Activated gamma-delta T cell (primary cell): ENCODE data around the gene HS6ST3.
"Not testable (repeated sequence)": the region's sequence is repeated elsewhere in the genome, so short reads cannot be mapped to it uniquely, and the experiment has no call there.

Experiments used
- DNase-seq: peaks from one replicate; lab custom pipeline; 2025; lab: John Stamatoyannopoulos, UW

Gene HS6ST3

GRCh38 chr13:96730676-96731075 lies 640.8 kb downstream of the HS6ST3 start:
- DNase-seq: no peak

- no peak for DNase-seq
Observed at GRCh38 chr13:96734499-96734898, 644.6 kb downstream of the HS6ST3 start.

DNA sequence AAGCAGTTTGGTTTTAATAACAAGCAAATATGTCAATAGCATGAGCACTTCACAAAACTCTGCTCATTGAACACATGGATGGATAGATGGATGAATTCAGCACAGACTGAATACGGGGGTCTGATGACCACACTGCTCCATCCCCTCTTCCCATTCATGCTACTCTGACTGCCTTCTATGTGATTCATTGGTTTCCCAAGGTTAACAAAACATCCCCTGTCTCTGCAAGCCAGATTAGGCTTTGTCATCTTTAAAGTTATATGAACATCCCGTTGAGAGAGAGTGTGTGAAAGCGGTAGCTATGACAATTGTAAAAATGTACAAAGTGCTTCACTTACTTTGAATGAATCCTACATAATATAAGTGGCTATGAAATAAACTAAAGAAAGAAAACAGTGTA lies 651.9 kb downstream of the HS6ST3 start:
- no peak for DNase-seq

DNA sequence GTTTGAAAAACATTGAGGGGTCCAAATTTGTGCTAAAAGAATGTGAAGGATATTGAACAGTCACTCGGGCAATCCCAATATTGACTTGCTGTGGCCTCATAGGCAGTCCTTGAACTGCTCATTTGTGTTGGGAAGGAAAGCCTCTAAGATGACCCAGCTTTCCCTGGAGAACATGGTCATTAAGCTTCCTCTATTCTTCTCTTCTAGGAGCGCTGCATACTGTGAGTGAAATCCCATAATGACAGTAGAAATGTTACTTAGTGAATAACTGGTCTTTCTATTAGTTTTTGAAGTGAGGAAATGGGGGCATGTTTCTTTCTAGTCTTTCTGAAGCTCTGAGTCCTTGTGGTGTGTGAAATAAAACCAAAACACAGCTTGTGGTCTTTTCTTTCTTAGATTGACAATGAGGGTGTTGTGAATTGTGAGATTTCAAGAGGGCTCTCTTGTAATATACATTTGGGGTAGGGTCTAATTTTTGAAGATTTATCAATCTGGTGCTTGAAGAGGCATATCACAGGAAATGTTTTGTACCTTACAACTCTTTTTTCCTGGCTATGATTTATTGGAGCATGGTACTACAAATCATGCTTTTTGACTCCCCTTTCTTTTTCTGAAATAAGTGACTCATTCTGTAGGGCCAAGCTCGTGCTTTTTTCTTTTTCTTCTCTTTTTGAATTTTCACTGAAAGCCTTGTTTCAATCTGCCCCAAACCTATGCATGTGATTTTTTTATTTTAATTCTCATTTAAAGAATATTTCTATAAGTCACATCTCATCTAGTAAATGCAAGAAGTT lies 653.6 kb downstream of the HS6ST3 start:
- no peak for DNase-seq

GRCh38 chr13:96744367-96745331 lies 654.7 kb downstream of the HS6ST3 start:
- DNase-seq: no peak

DNA sequence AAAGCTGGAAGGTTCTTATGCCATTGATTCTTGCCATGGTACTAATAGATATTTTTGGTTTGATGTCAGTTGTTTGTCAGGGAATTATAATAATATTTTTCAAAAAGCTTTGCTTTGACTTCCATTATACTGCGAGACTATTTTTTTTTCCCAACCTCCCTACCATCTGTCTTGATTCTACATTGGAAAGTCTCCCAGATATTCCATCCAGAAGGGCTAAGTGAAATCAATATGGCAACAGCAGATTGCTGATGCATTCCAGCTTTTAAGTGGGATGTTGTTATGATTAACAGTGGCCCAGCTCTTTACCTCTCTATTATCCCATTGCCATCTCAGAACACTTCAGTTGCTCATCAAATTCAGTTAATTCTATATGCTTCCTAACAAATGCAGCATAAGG lies 657.0 kb downstream of the HS6ST3 start:
- no peak for DNase-seq

DNA sequence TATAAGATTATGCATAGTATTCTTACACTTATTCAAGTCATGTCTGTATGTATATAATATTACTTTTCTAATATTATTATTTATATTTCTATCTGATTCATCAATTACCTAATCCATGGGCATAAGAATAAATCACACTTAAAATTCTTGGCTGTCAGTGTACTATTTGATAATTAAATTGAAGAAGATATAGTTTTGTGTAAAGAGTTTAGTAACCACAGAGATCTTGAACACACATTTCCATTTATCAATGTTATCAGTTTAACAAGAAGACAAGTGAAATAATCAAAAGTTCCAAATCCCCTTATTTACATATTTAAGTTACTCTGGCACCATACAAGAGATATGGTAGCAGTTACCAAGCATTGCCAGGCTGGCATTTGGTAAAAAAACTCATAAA lies 659.9 kb downstream of the HS6ST3 start:
- no peak for DNase-seq

GRCh38 chr13:96751089-96751488 lies 661.2 kb downstream of the HS6ST3 start:
- DNase-seq: no peak

GRCh38 chr13:96762876-96763275 lies 673.0 kb downstream of the HS6ST3 start:
- no peak for DNase-seq

- DNase-seq: no peak
Observed at GRCh38 chr13:96766306-96766705, 676.4 kb downstream of the HS6ST3 start.

DNA sequence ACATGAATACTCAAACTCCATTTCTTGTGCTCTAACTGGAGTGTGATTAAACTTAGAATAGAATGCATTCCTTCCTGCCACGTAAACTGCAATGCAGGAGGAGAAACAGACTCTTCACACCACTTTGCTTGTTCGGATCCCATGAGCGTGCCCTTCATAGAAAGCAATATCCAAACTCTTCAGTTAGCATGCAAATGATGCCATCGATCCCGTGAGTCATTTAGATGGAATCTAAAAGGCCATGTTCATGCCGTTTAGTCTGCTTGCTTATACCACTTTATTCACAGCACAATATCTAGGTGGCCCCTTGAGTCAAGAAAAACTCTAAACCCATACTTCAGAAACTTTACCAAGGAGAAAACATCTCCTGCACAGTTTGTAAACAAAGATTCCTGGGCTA lies 678.6 kb downstream of the HS6ST3 start:
- no peak for DNase-seq

DNA sequence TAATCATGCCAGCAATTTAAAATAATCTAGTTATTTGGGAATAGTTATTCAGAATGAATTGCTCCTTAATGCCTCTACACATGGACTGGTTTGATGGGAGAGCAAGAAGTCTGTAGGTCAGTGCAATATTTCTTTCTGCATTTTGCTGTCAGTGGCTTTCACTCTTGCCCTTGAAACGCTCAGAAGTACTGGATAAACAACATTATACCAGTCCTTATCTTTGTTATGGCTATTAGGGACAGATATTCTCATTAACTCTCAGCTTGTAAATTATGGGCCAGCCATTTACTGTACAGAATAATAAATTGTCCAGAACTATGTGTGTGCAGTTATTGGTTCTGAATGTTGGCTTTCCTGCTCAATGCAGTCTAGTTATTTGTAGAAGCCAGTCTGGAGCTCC lies 680.0 kb downstream of the HS6ST3 start:
- no peak for DNase-seq

DNA sequence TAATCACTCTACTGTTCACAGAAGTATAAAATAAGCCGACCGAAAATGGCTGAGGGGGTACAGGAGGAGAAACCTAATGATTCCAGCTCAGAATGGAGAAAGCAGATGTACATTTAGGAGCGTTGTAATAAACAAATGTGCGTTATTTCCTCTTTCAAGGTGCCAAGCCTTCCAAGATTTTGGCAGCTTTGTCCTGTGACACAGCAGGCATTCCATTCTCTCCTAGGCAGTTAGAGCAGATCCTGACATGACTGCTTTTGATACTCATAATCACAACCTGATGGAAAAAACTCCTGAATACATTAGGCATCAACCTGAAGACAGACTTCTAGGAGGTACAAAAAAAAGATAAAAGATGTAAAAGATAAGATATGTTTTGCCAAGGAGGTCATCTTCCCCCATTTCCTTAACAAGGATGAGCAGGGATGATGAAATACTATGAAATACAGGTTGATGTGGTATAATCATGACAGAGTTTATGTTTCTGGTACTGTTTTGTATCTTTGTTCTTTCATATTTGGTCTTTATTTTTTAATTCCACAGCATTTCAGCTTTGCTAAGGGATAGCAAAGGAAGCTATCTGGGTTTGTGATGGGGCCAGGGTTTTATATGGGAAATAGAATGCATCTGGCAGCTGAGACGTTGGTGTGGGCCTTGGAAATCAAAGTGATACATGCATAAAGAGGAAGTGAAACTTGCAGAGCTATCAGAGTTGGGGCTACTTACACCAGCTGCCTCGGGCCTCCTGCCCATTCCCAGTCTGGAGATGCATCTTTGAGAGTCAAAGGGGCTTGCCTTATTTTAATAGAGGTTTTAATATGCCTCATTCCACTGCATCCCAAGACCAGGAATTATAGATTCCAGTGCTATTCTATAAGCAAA lies 681.8 kb downstream of the HS6ST3 start:
- no peak for DNase-seq

- no peak for DNase-seq
Observed at GRCh38 chr13:96772426-96772825, 682.5 kb downstream of the HS6ST3 start.

GRCh38 chr13:96778302-96778701 lies 688.4 kb downstream of the HS6ST3 start:
- not testable (repeated sequence) for DNase-seq

DNA sequence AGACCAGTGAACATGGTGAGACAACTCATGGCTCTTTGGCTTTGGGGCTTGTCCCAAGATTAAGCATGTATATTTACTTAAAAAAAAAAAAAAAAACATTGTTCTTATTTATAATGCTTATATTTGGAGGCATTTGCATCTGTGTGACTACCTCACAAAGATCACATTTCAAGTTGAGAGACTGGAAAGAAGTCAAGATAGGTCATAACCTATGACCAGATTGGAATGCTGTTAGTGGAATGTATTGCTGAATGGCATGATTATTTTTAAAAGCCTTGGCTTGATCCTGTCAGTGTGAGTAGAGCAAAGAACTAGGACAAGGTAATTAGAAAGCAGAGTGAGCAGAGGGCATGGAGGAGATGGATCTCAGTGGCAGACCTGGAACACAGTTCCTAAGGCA lies 689.8 kb downstream of the HS6ST3 start:
- DNase-seq: no peak

GRCh38 chr13:96780105-96780504 lies 690.2 kb downstream of the HS6ST3 start:
- no peak for DNase-seq

DNA sequence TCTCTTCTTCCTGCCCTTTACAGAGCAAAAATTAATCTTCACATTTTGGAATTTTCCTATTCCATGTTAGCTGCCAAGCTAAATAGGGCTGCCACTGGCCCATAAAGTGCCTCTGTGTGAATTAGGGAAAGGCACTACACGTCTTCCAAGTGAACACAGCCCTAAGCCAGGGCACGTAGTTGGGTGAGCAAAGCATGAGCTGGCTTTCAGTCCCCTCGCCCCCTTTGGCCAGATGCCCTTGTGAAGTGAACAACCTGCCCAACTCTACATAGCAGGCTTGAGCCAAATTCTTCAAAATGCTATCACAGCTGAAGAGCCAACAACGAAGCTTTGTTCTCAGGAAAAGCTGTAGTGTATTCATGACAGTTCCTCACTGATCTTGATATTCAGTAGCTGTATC lies 691.2 kb downstream of the HS6ST3 start:
- DNase-seq: no peak

- DNase-seq: no peak
Observed at GRCh38 chr13:96782186-96782585, 692.3 kb downstream of the HS6ST3 start.

DNA sequence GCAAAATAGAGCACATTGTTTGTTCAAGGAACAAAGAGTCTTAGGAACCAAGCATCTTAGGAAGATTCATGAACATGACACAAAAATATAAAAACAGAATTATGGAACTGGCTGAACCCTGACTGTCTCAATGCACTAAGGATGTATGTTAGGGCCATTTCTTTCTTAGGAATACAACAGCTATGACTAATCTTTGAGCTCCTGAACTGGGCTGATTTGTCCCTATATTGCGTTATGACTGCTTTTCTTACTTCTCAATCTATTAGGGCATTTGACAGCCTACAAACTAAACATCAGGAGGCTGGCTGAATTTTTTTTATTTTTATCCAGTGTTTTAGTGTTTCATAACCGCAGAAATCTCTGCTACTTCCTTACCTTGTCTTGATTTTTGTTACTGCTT lies 693.1 kb downstream of the HS6ST3 start:
- DNase-seq: no peak

DNA sequence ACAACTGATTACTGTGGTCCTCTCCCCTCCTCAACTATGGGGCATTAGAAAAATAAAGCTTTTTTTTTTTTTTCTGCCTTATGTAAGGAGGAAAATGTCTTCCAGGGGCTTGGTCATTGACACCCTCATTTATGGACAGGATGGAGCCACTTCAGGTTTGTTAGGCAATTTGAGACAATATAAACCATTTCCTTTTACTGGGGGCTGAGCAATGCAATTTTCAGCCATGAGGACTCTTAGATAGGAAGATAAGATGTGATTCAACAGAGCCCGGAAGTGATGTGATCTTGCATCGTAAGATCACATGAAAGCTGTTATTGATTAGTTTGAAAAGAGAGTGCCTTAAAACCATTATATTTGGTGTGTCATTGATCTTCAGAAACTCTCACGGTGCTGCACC lies 693.6 kb downstream of the HS6ST3 start:
- no peak for DNase-seq

DNA sequence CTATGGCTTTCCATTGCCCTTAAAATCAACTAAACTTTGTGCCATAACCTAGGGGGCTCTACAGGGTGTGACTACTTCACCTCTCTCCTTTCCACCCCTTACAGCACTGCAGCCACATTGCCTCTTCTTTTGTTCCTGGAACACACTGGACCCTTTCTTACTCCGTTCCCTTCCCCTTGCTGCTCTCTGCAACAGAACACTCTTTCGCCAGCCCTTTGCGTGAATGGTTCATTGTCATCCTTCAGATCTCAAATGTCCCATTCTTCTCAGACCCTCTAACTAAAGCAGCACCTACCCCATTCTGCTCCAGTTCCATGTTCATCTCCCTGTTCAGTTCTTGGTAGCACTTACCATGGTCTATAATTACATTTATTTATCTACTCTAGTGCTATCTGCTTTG lies 696.1 kb downstream of the HS6ST3 start:
- DNase-seq: no peak
